Measurements from ENCODE around the gene UBE3A. TPM values are rescaled to one million over a fixed set of nuclear protein-coding genes. Genes with fewer than 3 reads are reported as not detected.

Gene UBE3A
- total and polyA plus RNA-seq, 10 donors = 12.2 to 111 (median 96.4) TPM

DNA sequence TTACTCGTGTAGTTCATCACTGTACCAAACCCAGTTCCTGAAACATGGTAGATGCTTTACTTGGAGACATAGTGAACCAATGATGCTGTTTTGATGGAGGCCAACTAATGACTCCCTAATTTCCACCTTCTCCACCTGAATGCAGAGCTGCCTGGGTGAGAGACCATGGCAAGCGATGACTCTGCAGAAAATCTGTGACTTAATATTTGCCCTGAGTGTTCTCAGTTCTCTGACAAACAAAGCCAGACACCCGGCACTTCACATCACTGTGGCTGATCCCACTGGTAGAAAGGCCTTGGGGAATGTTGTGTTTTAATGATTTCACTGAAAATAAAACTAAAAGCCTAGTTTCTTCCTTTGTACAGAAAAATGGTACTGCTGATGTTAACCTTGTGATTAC lies 39.5 kb upstream of the UBE3A start:
- TF ChIP-seq, protein P1, sequence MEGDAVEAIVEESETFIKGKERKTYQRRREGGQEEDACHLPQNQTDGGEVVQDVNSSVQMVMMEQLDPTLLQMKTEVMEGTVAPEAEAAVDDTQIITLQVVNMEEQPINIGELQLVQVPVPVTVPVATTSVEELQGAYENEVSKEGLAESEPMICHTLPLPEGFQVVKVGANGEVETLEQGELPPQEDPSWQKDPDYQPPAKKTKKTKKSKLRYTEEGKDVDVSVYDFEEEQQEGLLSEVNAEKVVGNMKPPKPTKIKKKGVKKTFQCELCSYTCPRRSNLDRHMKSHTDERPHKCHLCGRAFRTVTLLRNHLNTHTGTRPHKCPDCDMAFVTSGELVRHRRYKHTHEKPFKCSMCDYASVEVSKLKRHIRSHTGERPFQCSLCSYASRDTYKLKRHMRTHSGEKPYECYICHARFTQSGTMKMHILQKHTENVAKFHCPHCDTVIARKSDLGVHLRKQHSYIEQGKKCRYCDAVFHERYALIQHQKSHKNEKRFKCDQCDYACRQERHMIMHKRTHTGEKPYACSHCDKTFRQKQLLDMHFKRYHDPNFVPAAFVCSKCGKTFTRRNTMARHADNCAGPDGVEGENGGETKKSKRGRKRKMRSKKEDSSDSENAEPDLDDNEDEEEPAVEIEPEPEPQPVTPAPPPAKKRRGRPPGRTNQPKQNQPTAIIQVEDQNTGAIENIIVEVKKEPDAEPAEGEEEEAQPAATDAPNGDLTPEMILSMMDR (IDR thresholded peaks at IDR 0.05 in 8 of 11, conservative IDR thresholded peaks at IDR 0.05 in 3 of 11) = no peak
- TF ChIP-seq POLR2A (IDR thresholded peaks at IDR 0.05) (no peak), POLR2AphosphoS5 (IDR thresholded peaks at IDR 0.05) (no peak)
- Histone ChIP-seq H3K27ac (no peak overlapping the region), H3K9me3 (peaks cover 0 to 10% (median 0%) of the 10 kb centered on the region in 8 donors), H3K4me1 (peaks cover 0 to 7% (median 0%) of the 10 kb centered on the region in 6 donors), H3K27me3 (replicated peaks in 1 of 7) (no peaks in the 10 kb centered on the region), H3K36me3 (no peaks in the 10 kb centered on the region), H3K4me3 (no peak overlapping the region)
- intact Hi-C loops (cut with DNase I; ENCODE audit: low total_unique reads) = no loop called here
- 91 to 92% (median 92%) methylated on average over 3 of the region's 3 CpGs for WGBS, 5 donors
- no peak for DNase-seq

DNA sequence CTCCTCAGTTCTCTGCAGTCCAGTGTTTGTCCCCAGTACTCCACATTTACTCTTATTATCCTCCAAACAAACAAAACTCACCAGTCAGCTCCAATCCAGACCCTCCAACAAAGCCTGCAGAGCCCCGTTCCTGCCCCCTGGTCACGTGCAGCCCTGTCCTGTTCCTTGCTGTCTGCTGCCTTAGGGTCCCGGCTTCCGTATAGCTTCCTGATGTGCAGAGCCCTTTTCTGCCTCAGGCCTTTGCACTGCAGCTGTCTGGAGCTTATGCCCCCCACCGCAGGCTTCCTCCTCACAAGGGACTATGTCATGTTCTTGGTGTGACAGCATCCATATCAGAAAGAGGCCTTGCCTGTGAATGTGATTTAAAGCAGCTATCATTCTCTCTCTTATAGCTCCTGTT lies 39.0 kb upstream of the UBE3A start:
- DNase-seq = no peak
- Histone ChIP-seq H3K27ac (no peak overlapping the region), H3K4me1 (peaks cover 0 to 7% (median 0%) of the 10 kb centered on the region in 6 donors), H3K27me3 (replicated peaks in 1 of 7) (no peaks in the 10 kb centered on the region), H3K36me3 (no peaks in the 10 kb centered on the region), H3K4me3 (no peak overlapping the region), H3K9me3 (peaks cover 0 to 8% (median 0%) of the 10 kb centered on the region in 8 donors)
- TF ChIP-seq, protein P1 (IDR thresholded peaks at IDR 0.05 in 8 of 11, conservative IDR thresholded peaks at IDR 0.05 in 3 of 11) = no peak
- TF ChIP-seq POLR2AphosphoS5 (IDR thresholded peaks at IDR 0.05) = no peak
- no peak for TF ChIP-seq POLR2A (IDR thresholded peaks at IDR 0.05)
- intact Hi-C loops (cut with DNase I; ENCODE audit: low total_unique reads) = no loop called here
- WGBS, 5 donors = 84 to 97% (median 92%) methylated on average over 5 of the region's 5 CpGs

- intact Hi-C loops (cut with DNase I; ENCODE audit: low total_unique reads) = no loop called here
- TF ChIP-seq POLR2AphosphoS5 (IDR thresholded peaks at IDR 0.05) (no peak), POLR2A (IDR thresholded peaks at IDR 0.05) (no peak)
- TF ChIP-seq, protein P1 (IDR thresholded peaks at IDR 0.05 in 8 of 11, conservative IDR thresholded peaks at IDR 0.05 in 3 of 11) = no peak
- H3K9me3 ChIP-seq = peaks cover 0 to 27% (median 15%) of the 10 kb centered on the region in 8 donors
- H3K4me3 ChIP-seq = no peak overlapping the region
- H3K27ac ChIP-seq = no peak overlapping the region
- no peaks in the 10 kb centered on the region for H3K27me3 ChIP-seq (replicated peaks in 1 of 7)
- WGBS, 5 donors = 78 to 94% (median 86%) methylated on average over 4 of the region's 4 CpGs
- H3K4me1 ChIP-seq = no peaks in the 10 kb centered on the region
- H3K36me3 ChIP-seq = no peaks in the 10 kb centered on the region
- DNase-seq = no peak
Observed at GRCh38 chr15:25474251-25474650, 35.4 kb upstream of the UBE3A start.

GRCh38 chr15:25470230-25470629 lies 31.4 kb upstream of the UBE3A start:
- Histone ChIP-seq H3K27ac (no peak overlapping the region), H3K9me3 (peaks cover 0 to 40% (median 15%) of the 10 kb centered on the region in 8 donors), H3K4me3 (no peak overlapping the region), H3K4me1 (no peaks in the 10 kb centered on the region), H3K36me3 (no peaks in the 10 kb centered on the region), H3K27me3 (replicated peaks in 1 of 7) (no peaks in the 10 kb centered on the region)
- DNase-seq = no peak
- intact Hi-C loops (cut with DNase I; ENCODE audit: low total_unique reads) = no loop called here
- no peak for TF ChIP-seq POLR2A (IDR thresholded peaks at IDR 0.05)
- 61 to 88% (median 75%) methylated on average over 1 of the region's 1 CpG for WGBS, 5 donors

GRCh38 chr15:25469377-25469776 lies 30.6 kb upstream of the UBE3A start:
- no peak overlapping the region for H3K4me3 ChIP-seq
- WGBS, 5 donors = 44 to 83% (median 78%) methylated on average over 1 of the region's 1 CpG
- no peaks in the 10 kb centered on the region for H3K36me3 ChIP-seq
- no peak for TF ChIP-seq POLR2AphosphoS5 (IDR thresholded peaks at IDR 0.05)
- TF ChIP-seq, protein P1 (IDR thresholded peaks at IDR 0.05 in 8 of 11, conservative IDR thresholded peaks at IDR 0.05 in 3 of 11) = no peak
- no peak for TF ChIP-seq POLR2A (IDR thresholded peaks at IDR 0.05)
- H3K27ac ChIP-seq = no peak overlapping the region
- no peak for DNase-seq
- H3K9me3 ChIP-seq = peaks cover 0 to 40% (median 15%) of the 10 kb centered on the region in 8 donors
- H3K27me3 ChIP-seq (replicated peaks in 1 of 7) = no peaks in the 10 kb centered on the region
- no peaks in the 10 kb centered on the region for H3K4me1 ChIP-seq
- intact Hi-C loops (cut with DNase I; ENCODE audit: low total_unique reads) = no loop called here
